Spleen (tissue), 11 donors: ENCODE results near the gene PIK3C2B. TPM values are rescaled to one million over a fixed set of nuclear protein-coding genes. Genes with fewer than 3 reads are reported as not detected.
A peak's percentile ranks its signal among the peaks of the same experiment; 100 is the strongest.

Experiments used
- DNase-seq: peaks from one replicate; pipeline ENCODE4 v3.0.0-alpha.2; 2020
- H3K27ac ChIP-seq, 8 donors: fragments of 200-600 bp; sonication (generic) in 7 of 8; 1 replicate in 4 of 8; 2 replicates in 4 of 8; pipeline versions ENCODE4 v1.5.0 to v1.8.0; 2016 to 2021; ENCODE audit warnings: inconsistent platforms in 4 of 8, mild to moderate bottlenecking in 4 of 8, moderate library complexity in 1 of 8
- H3K27me3 ChIP-seq, 7 donors: fragments of 200-600 bp; sonication (generic) in 6 of 7; replicated peaks in 1 of 7; 1 replicate in 4 of 7; 2 replicates in 3 of 7; pipeline versions ENCODE4 v1.5.0 to v1.8.0; 2016 to 2021; ENCODE audit warnings: inconsistent platforms in 3 of 7, mild to moderate bottlenecking in 1 of 7
- H3K36me3 ChIP-seq, 6 donors: fragments of 200-600 bp; sonication (generic) in 5 of 6; 1 replicate in 4 of 6; 2 replicates in 2 of 6; pipeline versions ENCODE4 v1.5.0 to v1.8.0; 2016 to 2021; ENCODE audit warnings: inconsistent platforms in 2 of 6
- H3K4me1 ChIP-seq, 6 donors: fragments of 200-600 bp; sonication (generic) in 5 of 6; 1 replicate in 3 of 6; 2 replicates in 3 of 6; pipeline versions ENCODE4 v1.5.0 to v1.8.0; 2016 to 2021; ENCODE audit warnings: inconsistent platforms in 3 of 6
- H3K4me3 ChIP-seq, 8 donors: fragments of 200-600 bp; sonication (generic) in 7 of 8; 1 replicate in 4 of 8; 2 replicates in 4 of 8; pipeline versions ENCODE4 v1.5.0 to v1.8.0; 2016 to 2021; ENCODE audit warnings: inconsistent platforms in 4 of 8, mild to moderate bottlenecking in 4 of 8, moderate library complexity in 2 of 8
- H3K9me3 ChIP-seq, 8 donors: fragments of 200-600 bp; sonication (generic) in 7 of 8; 1 replicate in 4 of 8; 2 replicates in 4 of 8; pipeline versions ENCODE4 v1.5.0 to v1.8.0; 2016 to 2021; ENCODE audit warnings: inconsistent platforms in 4 of 8
- POLR2A ChIP-seq, 3 donors: fragments of 450-650 bp; IDR thresholded peaks; one replicate each; pipeline ENCODE4 v1.5.1; 2017; ENCODE audit warnings: antibody characterized with exemption in 3 of 3, mild to moderate bottlenecking in 1 of 3
- POLR2AphosphoS5 ChIP-seq, 3 donors: sonication (generic); formaldehyde crosslinking; IDR thresholded peaks; one replicate each; pipeline ENCODE4 v1.5.1; 2017; ENCODE audit warnings: antibody characterized with exemption in 3 of 3
- WGBS, 5 donors: extraction: QIAGEN DNeasy Blood & Tissue Kit in 3 of 5; methylation state at CpG; one replicate each; pipeline versions ENCODE4 v1.1.5 to v1.1.7; 2013 to 2018; 5-methylcytosine and 5-hydroxymethylcytosine counted together
- intact Hi-C: fragments of 100-400 bp; cut with DNase I; formaldehyde crosslinking; loops from one replicate; pipeline ENCODE4 v1.15.0; 2023; ENCODE audit warnings: low total_unique reads
- polyA plus RNA-seq, 3 donors: library from polyadenylated mRNA; stranded (reverse); fragments of 200-250 nt; gene quantifications; one replicate each; pipeline ENCODE4 v1.2.1, GENCODE V29; 2013
- total RNA-seq, 7 donors: library from RNA; depleted of rRNA in 3 of 7; stranded (reverse); fragments of >200 nt in 3 of 7; fragmentation: NEBNext Ultra II Directional in 4 of 7; extraction: Animal tissue kit (Norgen Biotek cat#: 25700) in 4 of 7; gene quantifications; one replicate each; pipeline versions ENCODE4 v1.1.0 to v1.2.1, GENCODE V29; 2016 to 2021
- TF ChIP-seq, protein P1 (sequence below), 11 experiments: fragments of 200-600 bp in 7 of 11; fragments of 450-650 bp in 4 of 11; sonication (generic) in 4 of 11; IDR thresholded peaks in 8 of 11; conservative IDR thresholded peaks in 3 of 11; 1 replicate in 7 of 11; 2 replicates in 4 of 11; pipeline versions ENCODE4 v1.4.0 to v1.8.0; 2016 to 2021; ENCODE audit warnings: antibody characterized with exemption in 11 of 11, inconsistent platforms in 4 of 11, mild to moderate bottlenecking in 1 of 11
- donor health status: healthy with polysubstance abuse.
- donor health status: DM: no; HTN: no; CAD: no; lungs with moderate emphysema.
- donor health status: DM: no; HTN: no; CAD: no.
- donor health status: Bipolar disorder and iron deficiency.
- donor health status: healthy.
- donor health status: DM: no; HTN: no; CAD: no.
- donor health status: DM: yes; HTN: yes; CAD: no.

The PIK3C2B gene
- total and polyA plus RNA-seq, 10 donors: 9.5 to 72.2 (median 59.7) TPM

- peaks cover 34 to 64% (median 44%) of the 10 kb centered on the region in 6 donors for H3K4me1 ChIP-seq
- 82 to 92% (median 90%) methylated on average over 1 of the region's 1 CpG for WGBS, 5 donors
These were observed 21.1 kb downstream of the PIK3C2B start for GRCh38 chr1:204473400-204473965.

DNA sequence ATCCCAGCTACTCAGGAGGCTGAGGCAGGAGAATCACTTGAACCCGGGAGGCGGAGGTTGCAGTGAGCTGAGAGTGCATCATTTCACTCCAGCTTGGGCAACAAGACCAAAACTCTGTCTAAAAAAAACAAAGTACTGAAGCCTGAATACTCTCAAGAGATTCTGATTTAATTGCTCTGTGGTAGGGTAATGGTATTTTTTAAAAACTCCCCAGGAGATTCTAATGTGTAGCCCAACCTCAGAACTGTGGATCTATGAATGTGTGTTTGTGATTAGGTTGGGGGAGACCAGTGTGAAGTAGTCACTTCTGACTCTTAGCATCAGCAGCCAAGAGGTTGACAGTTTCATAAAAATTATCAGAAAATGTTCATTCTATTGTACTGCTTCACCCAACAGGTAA is 21.9 kb downstream of the PIK3C2B start:
- H3K36me3 ChIP-seq: peaks cover 0 to 25% (median 13%) of the 10 kb centered on the region in 6 donors
- H3K27ac ChIP-seq: peak overlapping the region in 2 of 8 donors; percentile 21 to 45
- intact Hi-C loops: no loop called here
- H3K4me1 ChIP-seq: peaks cover 26 to 64% (median 40%) of the 10 kb centered on the region in 6 donors
- no peaks in the 10 kb centered on the region for H3K27me3 ChIP-seq
- TF ChIP-seq POLR2AphosphoS5 (IDR thresholded peaks at IDR 0.05) (no peak), POLR2A (IDR thresholded peaks at IDR 0.05) (no peak)
- TF ChIP-seq, protein P1, sequence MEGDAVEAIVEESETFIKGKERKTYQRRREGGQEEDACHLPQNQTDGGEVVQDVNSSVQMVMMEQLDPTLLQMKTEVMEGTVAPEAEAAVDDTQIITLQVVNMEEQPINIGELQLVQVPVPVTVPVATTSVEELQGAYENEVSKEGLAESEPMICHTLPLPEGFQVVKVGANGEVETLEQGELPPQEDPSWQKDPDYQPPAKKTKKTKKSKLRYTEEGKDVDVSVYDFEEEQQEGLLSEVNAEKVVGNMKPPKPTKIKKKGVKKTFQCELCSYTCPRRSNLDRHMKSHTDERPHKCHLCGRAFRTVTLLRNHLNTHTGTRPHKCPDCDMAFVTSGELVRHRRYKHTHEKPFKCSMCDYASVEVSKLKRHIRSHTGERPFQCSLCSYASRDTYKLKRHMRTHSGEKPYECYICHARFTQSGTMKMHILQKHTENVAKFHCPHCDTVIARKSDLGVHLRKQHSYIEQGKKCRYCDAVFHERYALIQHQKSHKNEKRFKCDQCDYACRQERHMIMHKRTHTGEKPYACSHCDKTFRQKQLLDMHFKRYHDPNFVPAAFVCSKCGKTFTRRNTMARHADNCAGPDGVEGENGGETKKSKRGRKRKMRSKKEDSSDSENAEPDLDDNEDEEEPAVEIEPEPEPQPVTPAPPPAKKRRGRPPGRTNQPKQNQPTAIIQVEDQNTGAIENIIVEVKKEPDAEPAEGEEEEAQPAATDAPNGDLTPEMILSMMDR (IDR thresholded peaks at IDR 0.05 in 8 of 11, conservative IDR thresholded peaks at IDR 0.05 in 3 of 11): no peak
- WGBS, 5 donors: 86 to 94% (median 93%) methylated on average over 2 of the region's 2 CpGs
- no peak for DNase-seq
- no peaks in the 10 kb centered on the region for H3K9me3 ChIP-seq
- no peak overlapping the region for H3K4me3 ChIP-seq

More at GRCh38 chr1:204473400-204473965, 21.1 kb downstream of the PIK3C2B start:
- intact Hi-C loops: no loop called here
- H3K4me3 ChIP-seq: no peak overlapping the region
- no peaks in the 10 kb centered on the region for H3K27me3 ChIP-seq
- no peaks in the 10 kb centered on the region for H3K9me3 ChIP-seq
- no peak for DNase-seq
- H3K36me3 ChIP-seq: peaks cover 0 to 18% (median 11%) of the 10 kb centered on the region in 6 donors
- TF ChIP-seq POLR2A (IDR thresholded peaks at IDR 0.05): no peak
- no peak for TF ChIP-seq POLR2AphosphoS5 (IDR thresholded peaks at IDR 0.05)
- TF ChIP-seq, protein P1 (IDR thresholded peaks at IDR 0.05 in 8 of 11, conservative IDR thresholded peaks at IDR 0.05 in 3 of 11): no peak
- peak overlapping the region in 4 of 8 donors; percentile 1 to 45 (median 13) for H3K27ac ChIP-seq

DNA sequence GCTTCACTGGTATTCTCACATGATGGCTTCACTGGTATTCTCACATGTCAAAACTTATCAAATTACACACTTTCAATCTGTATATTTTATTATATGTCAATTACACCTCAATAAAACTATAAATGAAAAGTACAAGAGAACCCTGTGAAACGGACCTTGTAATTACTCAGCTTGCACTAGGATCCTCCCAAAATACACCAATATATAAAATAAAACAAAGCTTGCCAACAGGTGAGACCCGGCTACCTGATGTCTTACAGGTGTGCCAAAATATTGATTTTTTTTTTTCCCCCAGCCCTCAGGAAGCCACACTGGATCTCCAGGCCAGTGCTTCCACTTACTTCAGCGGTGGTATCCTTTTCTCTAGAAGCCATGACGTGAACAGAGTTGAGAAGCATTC is 22.9 kb downstream of the PIK3C2B start:
- Histone ChIP-seq H3K36me3 (peaks cover 0 to 30% (median 13%) of the 10 kb centered on the region in 6 donors), H3K4me1 (peaks cover 22 to 64% (median 39%) of the 10 kb centered on the region in 6 donors), H3K27me3 (no peaks in the 10 kb centered on the region), H3K9me3 (no peaks in the 10 kb centered on the region), H3K4me3 (no peak overlapping the region), H3K27ac (no peak overlapping the region)
- WGBS, 5 donors: 92 to 97% (median 94%) methylated on average over 4 of the region's 4 CpGs
- intact Hi-C loops: no loop called here
- TF ChIP-seq, protein P1 (IDR thresholded peaks at IDR 0.05 in 8 of 11, conservative IDR thresholded peaks at IDR 0.05 in 3 of 11): no peak
- no peak for TF ChIP-seq POLR2AphosphoS5 (IDR thresholded peaks at IDR 0.05)
- no peak for TF ChIP-seq POLR2A (IDR thresholded peaks at IDR 0.05)
- DNase-seq: no peak

- peaks cover 0 to 32% (median 13%) of the 10 kb centered on the region in 6 donors for H3K36me3 ChIP-seq
- 88 to 100% (median 90%) methylated on average over 8 to 10 of the region's 10 CpGs for WGBS, 5 donors
- peaks cover 24 to 64% (median 41%) of the 10 kb centered on the region in 6 donors for H3K4me1 ChIP-seq
- no peak overlapping the region for H3K4me3 ChIP-seq
- intact Hi-C loops: no loop called here
- H3K9me3 ChIP-seq: no peaks in the 10 kb centered on the region
- DNase-seq: no peak
- H3K27ac ChIP-seq: no peak overlapping the region
- TF ChIP-seq POLR2A (IDR thresholded peaks at IDR 0.05) (no peak), POLR2AphosphoS5 (IDR thresholded peaks at IDR 0.05) (no peak)
- TF ChIP-seq, protein P1 (IDR thresholded peaks at IDR 0.05 in 8 of 11, conservative IDR thresholded peaks at IDR 0.05 in 3 of 11): no peak
- no peaks in the 10 kb centered on the region for H3K27me3 ChIP-seq
These were observed 25.3 kb downstream of the PIK3C2B start for GRCh38 chr1:204469304-204469703.
